Measurements from ENCODE around the gene ADGRA1. TPM values are rescaled to one million over a fixed set of nuclear protein-coding genes. Genes with fewer than 3 reads are reported as not detected.

Gene ADGRA1
- polyA plus RNA-seq, 3 donors: not detected

- no peak overlapping the region for H3K4me3 Mint-ChIP-seq
- no peaks in the 10 kb centered on the region for H3K27me3 ChIP-seq (ENCODE audit: control insufficient read depth in 2 of 2, insufficient read depth in 2 of 2, low read length in 2 of 2)
- H3K27ac ChIP-seq (ENCODE audit: low read depth in 1 of 2, low read length in 2 of 2): no peak overlapping the region
- H4K20me1 ChIP-seq (ENCODE audit: insufficient read depth, low read length): no peaks in the 10 kb centered on the region
- no peak overlapping the region for H3K4me2 ChIP-seq (replicated peaks; ENCODE audit: extremely low read depth, low read length, poor library complexity, severe bottlenecking)
- 97% methylated on average over 18 of the region's 18 CpGs for WGBS (ENCODE audit: insufficient coverage)
- peaks cover 0 to 14% (median 1%) of the 10 kb centered on the region in 7 donors for H3K9me3 Mint-ChIP-seq
- H3K9me3 ChIP-seq (replicated peaks in 1 of 2; ENCODE audit: control insufficient read depth in 1 of 2, insufficient read depth in 1 of 2, low read length in 2 of 2): no peaks in the 10 kb centered on the region
- H3K79me2 ChIP-seq (ENCODE audit: insufficient read depth, low read length): no peaks in the 10 kb centered on the region
- H3K4me3 ChIP-seq (replicated peaks in 1 of 3; ENCODE audit: low read depth in 2 of 3, low read length in 3 of 3): no peak overlapping the region
- TF ChIP-seq CTCF (IDR thresholded peaks at IDR 0.05): no peak
- no peak overlapping the region for H3K9ac ChIP-seq (ENCODE audit: insufficient read depth, low read length, poor library complexity, severe bottlenecking)
- peaks cover 7 to 14% (median 10%) of the 10 kb centered on the region in 3 donors for H3K27me3 Mint-ChIP-seq (ENCODE audit: low read depth in 3 of 3)
- no peak overlapping the region for H3K27ac Mint-ChIP-seq
- no peak for DNase-seq
- no peaks in the 10 kb centered on the region for H3K36me3 Mint-ChIP-seq
- peaks cover 3% of the 10 kb centered on the region for H3K4me1 Mint-ChIP-seq
- H2AFZ ChIP-seq (ENCODE audit: insufficient read depth, low read depth, low read length, poor library complexity, severe bottlenecking): no peak overlapping the region
- H3K4me1 ChIP-seq (ENCODE audit: control insufficient read depth in 1 of 2, insufficient read depth in 2 of 2, low read length in 2 of 2): peaks cover 0 to 6% of the 10 kb centered on the region in 2 donors
- no peaks in the 10 kb centered on the region for H3K36me3 ChIP-seq (replicated peaks in 1 of 2; ENCODE audit: control insufficient read depth in 1 of 2, insufficient read depth in 2 of 2, low read length in 2 of 2)
- intact Hi-C loops (cut with micrococcal nuclease): no loop called here
These were observed 27.7 kb upstream of the ADGRA1 start for GRCh38 chr10:133060022-133060421.

DNA sequence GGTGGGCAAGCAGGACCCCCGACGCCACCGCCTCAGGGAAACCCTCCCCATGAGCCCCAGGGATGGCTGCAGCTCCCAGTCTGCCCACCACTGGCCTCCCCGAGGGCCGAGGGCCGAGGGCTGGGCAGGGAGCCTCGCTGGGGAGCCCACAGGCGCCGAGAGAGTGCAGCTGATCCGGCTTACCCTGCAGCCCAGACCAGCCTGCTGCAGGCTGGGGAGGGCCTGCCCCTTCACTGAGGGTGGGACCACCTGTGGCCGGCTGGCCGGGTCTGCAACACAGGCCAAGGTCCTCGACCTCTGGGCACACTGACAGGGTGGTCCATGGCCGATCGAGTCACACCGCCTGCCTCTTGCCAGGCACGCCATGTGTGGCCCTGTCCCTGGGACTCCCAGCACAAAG lies 27.3 kb upstream of the ADGRA1 start:
- intact Hi-C loops (cut with micrococcal nuclease): no loop called here
- peaks cover 7 to 14% (median 10%) of the 10 kb centered on the region in 3 donors for H3K27me3 Mint-ChIP-seq (ENCODE audit: low read depth in 3 of 3)

More for the DNA sequence above, 27.3 kb upstream of the ADGRA1 start:
- Histone ChIP-seq H3K4me1 (ENCODE audit: control insufficient read depth in 1 of 2, insufficient read depth in 2 of 2, low read length in 2 of 2) (peaks cover 0 to 6% of the 10 kb centered on the region in 2 donors), H3K27ac (ENCODE audit: low read depth in 1 of 2, low read length in 2 of 2) (no peak overlapping the region), H4K20me1 (ENCODE audit: insufficient read depth, low read length) (no peaks in the 10 kb centered on the region), H3K9ac (ENCODE audit: insufficient read depth, low read length, poor library complexity, severe bottlenecking) (no peak overlapping the region), H3K4me2 (replicated peaks; ENCODE audit: extremely low read depth, low read length, poor library complexity, severe bottlenecking) (no peak overlapping the region), H3K36me3 (replicated peaks in 1 of 2; ENCODE audit: control insufficient read depth in 1 of 2, insufficient read depth in 2 of 2, low read length in 2 of 2) (no peaks in the 10 kb centered on the region), H3K79me2 (ENCODE audit: insufficient read depth, low read length) (no peaks in the 10 kb centered on the region), H2AFZ (ENCODE audit: insufficient read depth, low read depth, low read length, poor library complexity, severe bottlenecking) (no peak overlapping the region), H3K27me3 (ENCODE audit: control insufficient read depth in 2 of 2, insufficient read depth in 2 of 2, low read length in 2 of 2) (no peaks in the 10 kb centered on the region), H3K4me3 (replicated peaks in 1 of 3; ENCODE audit: low read depth in 2 of 3, low read length in 3 of 3) (no peak overlapping the region), H3K9me3 (replicated peaks in 1 of 2; ENCODE audit: control insufficient read depth in 1 of 2, insufficient read depth in 1 of 2, low read length in 2 of 2) (no peaks in the 10 kb centered on the region)
- TF ChIP-seq CTCF (IDR thresholded peaks at IDR 0.05): no peak
- Mint-ChIP-seq H3K36me3 (no peaks in the 10 kb centered on the region), H3K27ac (no peak overlapping the region), H3K4me3 (no peak overlapping the region), H3K9me3 (peaks cover 0 to 16% (median 1%) of the 10 kb centered on the region in 7 donors), H3K4me1 (peaks cover 3% of the 10 kb centered on the region)
- no peak for DNase-seq
- WGBS (ENCODE audit: insufficient coverage): 93% methylated on average over 17 of the region's 17 CpGs

All from CD14-positive monocyte (primary cell).